Measurements from ENCODE around the gene GNPDA1.

GNPDA1 gene

DNA sequence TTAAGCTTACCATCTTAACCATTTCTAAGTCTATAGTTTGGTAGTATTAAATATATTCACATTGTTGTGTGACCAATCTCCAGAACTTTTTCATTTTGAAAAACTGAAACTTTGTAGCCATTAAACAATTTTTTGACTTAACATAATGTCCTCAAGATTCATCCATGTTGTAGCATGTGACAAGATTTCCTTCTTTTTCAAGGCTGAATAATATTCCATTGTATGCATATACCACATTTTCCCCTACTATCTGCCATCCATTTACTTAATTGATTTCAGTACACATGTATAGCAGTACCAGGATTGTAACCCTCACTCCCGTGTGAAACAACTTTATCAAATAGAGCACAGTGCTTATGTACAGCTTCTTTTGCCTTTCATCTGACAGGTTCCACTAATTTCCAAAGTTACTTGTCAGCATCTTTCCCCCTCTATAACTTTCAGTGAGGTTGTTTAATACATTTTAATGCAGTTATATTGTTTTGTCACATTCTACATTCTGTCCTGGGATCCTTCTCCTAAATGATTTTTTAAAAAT lies 7.4 kb upstream of the GNPDA1 start:
- no peak for DNase-seq

DNA sequence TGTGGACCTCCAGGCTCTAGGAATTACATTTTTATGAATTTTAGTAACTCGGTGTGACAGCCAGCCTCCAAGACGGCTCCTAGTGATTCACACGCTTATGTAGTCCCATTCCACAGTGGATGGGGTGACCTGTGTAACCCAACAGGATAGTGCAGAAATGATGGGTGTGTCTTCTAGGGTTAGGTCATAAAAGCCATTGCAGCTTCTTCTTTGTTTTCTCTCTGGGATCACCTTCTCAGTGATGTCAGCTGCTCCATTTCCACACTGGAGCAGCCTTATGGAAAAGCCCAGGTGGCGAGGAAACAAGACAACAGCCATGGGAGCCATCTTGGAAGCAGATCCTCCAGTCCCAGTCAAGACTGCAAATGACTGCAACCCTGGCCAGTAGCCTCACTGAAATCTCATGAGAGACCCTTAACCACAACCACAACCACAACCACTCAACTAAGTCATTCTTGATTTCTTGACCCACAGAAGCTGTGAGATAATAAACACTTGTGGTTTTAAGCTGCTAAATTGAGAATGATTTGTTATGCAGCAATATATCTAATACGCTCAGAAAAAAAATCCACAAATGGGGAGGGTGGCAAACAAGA lies 5.1 kb upstream of the GNPDA1 start:
- DNase-seq, result no peak

DNA sequence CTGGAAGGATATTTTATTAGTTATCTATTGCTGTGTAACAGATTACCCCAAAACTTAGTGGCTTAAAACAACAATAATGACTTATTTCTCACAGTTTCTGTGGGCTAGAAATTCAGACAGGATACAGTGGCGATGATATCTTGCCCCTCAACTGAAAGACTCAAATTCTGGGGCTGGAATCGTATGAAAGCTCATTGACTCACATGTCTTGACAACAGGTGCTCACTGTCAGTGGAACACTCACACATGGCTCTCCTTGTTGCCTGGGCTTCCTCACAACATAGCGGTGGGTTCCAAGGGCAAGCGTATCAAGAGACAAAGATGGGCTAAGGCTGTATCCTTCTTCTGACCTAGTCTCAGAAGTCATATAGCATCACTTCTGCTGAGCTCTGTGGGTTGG lies 3.7 kb upstream of the GNPDA1 start:
- no peak for DNase-seq

DNA sequence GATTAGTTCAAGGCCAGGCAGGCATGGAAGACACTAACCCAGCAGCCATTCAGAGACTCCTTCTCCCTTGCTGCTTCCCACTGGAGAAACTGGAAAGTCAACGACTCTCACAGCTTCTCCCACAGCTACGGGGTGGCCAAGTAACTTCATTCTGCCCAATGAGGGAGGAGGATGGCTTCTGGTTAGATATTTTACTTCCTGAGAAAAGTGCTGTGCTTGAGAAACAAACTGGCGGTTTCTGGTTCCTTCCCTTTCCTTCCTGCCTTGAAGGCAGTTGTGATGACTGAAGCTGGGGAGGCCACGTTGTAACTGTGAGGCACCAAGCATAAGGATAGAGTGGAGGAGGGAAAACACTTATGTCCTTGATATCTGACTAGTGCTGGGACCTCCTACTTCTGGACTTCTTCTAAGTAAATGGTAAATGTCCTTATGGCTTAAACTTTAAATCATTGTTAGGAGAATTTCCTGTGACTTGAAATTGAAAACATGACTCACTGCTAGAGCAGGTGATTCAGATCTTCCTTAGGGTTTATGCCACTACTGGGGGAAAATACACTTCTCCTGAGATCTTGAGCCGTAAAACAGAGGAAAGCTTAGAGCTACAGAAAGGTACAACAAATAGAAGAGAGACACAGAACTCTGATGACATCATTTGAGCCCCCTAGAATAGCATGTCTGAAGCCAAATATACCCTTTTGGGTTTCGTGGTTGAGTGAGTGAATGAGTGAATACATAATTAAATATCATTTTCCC lies 3.1 kb upstream of the GNPDA1 start:
- DNase-seq, result no peak

DNA sequence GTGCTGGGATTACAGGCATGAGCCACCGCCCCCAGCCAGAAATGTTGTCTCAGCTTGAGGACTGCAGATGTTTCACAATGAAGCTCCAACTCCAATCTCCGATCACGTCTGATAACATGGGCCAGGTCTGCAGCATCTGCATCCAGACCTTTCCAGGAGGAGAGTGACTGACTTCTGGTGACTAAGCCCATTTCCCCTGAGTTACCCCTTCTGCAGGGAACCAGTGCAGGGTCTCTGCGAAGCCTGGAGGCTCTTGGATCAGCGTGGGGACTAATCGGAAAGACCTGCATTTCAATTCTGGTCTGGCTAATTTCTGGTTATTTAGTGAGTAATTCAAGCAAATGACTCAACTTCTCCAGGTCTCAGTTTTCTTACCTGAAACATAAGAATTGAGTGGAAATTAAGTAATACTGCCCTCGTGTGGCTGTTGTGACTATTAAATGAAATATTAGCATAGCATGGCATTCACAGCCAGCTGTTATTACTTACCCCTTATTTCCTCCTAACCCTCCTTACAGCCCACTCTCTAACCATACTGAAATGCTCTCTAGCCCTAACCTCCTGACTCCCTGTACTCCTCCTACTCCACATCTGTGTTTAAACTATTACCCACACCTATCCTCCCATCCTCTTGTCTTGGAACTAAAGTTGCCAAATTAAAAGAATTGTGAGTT lies 2.2 kb upstream of the GNPDA1 start:
- DNase-seq, result peak; percentile 36

DNA sequence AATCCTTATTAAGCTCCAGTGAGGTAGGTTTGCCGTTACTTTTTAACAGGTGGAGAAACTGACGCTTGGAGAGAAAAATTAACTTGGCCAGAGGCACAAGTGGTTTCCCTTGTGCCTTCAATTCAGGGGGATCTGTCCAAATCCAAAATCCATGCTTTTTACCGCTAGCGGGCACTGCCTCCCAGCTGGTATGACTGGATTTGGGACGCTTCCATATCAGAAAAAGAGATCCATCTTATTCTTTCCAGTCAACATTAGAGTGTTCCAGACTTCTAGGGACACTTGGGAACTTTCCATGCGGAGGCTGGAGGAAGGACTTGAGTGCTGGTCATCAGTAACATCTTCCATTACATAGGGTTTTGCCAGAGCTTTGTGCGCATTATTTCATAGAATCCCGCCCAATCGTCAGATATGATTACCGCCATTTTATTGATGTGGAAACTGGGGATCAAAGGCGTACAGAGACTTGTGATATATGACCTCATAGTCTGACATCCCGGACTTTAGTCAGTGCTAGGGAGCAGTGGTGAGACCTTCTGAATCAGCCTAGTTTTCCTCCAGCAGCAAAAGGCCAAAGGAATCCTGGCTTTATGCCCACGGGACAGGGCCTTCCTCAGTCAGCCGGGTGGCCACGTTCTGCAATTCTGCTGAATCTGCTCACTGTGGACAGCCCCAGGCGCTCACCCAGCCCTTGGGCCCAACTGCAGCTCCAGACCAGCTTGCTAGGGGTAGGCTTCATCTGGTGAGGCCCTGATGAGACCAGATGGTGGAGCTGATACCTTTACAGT lies 1.1 kb upstream of the GNPDA1 start:
- no peak for DNase-seq

DNA sequence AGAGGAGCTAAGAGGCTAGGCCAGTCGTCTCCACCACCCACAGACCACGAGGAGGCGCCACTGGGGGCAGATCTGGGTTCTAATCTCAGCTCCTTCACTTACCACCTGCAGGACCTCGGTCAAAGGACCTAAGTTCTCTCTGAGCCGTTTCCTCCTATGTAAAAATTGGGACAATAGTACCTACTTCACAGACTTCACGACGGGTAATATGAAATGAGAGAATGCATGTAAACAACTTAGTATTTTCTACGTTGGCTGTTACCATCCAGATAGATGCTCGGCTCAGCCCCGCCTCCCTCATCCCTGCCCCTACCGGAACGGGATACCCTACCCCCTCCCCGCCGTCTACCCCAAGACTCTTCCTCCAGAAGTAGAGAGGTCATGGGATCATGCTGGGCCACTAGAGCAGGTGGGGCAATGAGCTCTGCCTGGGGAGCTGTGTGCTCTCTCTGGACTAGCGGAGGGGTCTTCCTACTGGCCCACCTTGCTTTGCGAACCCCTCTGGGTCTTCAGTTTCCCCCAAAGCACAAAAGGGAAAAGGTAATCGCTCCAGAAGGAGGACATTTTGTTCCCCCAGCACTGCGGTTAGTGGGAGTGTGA lies 541 bp downstream of the GNPDA1 start:
- DNase-seq, result peak; percentile 4

DNA sequence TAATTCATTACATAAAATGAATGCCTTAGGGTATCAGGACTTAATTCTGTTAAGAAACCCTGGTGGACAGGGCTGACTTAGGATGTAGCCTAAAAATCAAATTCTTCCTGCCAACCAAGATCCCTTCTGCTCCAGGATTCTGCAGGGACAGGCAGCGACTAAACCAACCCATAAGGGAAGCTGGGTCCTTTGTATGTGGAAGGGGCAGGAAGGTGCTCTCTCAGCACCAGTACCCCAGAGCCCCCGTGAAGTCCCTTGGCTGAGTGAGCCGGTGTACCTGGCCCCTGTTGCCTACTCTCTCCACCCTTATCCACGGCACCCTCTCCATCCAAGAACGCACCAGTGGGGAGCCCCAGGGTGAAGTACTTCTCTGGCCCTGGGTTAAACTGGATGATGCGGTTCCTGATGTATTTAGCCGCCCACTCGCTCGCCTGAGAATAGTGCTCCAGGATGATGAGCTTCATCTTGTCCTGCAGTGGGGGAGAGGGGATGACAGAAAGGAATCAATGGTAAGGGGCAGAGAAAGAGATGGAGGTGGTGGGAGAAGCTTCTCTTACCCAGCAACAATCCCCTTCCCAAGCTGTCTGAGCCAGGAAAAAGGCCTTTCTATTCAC lies 1.1 kb downstream of the GNPDA1 start:
- no peak for DNase-seq

DNA sequence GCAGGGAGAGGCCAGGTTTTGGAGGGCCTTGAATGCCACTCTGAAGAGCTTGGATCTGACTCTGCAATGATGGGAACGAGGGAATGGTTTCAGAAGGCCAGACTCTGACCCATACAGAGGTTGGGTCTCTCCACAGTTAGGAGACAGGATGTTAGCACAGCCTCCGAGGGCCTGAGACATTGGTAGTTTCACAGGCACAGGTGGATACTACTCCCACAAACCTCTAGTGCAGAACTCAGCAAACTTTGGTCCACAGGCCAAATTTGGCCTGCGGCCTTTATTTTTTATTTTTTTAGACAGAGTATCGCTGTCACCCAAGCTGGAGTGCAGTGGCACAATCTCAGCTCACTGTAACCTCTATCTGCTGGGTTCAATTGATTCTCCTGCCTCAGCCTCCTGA lies 2.9 kb downstream of the GNPDA1 start:
- no peak for DNase-seq

DNA sequence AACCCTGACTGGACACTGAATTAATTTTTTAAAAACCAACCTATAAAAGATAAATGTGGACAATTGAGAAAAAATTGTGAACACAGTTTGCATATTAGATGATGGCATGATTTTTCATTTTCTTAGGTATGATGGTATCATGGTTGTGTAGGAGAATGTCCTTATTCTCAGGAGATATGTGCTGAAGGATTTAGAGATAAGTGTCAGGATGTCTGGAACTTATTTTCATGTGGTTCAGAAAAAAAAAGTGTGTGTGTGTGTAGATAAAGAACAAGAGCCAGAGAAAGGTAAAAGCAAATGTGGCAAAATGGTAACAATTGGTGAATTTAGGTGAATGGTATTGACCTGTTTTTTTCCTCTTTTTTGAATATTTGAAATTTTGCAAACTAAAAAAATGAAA lies 4.0 kb downstream of the GNPDA1 start:
- no peak for DNase-seq

DNA sequence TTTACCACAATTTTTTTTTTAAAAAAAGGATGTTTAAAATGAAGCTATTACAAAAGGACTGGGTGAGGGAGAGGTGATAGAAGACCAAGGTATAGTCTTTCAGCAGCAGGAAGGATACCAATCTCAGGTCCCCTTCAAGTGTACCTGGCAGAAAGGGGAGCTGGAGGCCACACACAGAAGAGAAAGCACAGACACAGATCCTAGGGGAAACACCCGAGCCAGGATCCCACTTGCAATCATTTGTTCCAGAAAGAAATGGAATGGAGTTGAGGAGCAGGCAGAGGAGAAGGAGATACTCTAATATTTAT lies 5.6 kb downstream of the GNPDA1 start:
- no peak for DNase-seq

DNA sequence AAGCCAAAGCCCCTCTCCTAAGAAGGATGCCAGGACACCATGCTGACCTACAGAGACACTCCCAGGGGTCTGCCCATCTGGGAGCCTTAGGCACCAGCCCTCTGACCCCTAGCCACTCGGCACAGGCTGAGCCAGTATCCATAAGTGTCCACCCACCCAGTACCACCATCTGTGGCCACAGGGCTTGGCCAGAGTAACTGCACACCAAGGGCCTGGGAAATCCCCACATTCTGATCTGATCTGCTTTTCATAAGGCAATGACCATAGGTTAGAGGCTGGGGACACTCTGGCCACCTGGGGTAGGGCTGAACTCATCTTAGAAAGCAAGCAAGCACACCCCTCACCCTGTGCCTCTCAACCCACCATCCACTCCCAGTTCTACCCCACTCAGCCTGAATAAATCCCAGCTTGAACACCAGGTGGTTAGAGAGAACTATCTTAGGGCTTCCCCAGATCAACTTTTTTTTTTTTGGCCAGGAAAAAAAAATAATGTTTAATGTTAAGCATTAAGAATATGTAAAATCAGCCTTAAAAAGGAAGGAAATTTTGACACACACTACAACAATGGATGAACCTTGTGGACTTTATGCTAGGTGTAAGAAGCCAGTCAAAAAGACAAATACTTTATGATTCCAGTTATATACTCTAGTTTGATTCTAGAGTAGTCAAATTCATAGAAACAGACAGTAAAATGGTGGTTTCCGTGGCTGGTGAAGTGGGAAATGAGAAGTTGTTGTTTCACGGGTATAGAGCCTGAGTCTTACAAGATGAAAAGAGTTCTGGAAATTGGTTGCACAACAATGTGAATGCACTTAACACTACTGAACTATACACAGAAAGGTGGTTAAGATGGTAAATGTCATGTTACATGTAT lies 6.2 kb downstream of the GNPDA1 start:
- no peak for DNase-seq

DNA sequence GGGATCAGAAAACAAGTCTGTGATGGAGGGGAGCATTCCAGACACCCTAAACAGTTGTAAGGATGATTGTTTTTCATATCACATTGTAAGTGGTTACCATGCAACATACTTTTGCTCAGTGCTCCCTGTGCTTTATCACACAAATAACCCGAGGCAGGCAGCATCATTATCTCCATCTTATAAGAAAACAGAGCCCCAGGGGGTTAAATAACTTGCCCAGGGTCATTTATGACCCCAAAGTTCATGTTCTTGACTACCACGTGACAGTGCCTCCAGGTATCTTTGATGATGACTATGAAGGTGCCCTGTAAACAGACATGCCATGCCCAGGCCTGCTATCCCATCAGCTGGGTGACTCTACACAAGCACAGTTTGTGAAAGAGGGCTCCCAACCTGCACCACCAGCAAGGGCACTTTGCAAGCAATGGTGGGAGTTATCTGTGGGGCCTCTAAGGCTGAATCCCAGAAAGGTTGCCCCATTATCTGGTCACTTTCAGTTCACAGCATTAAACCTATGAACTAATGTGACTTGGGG lies 9.5 kb downstream of the GNPDA1 start:
- peak; percentile 0 for DNase-seq

DNA sequence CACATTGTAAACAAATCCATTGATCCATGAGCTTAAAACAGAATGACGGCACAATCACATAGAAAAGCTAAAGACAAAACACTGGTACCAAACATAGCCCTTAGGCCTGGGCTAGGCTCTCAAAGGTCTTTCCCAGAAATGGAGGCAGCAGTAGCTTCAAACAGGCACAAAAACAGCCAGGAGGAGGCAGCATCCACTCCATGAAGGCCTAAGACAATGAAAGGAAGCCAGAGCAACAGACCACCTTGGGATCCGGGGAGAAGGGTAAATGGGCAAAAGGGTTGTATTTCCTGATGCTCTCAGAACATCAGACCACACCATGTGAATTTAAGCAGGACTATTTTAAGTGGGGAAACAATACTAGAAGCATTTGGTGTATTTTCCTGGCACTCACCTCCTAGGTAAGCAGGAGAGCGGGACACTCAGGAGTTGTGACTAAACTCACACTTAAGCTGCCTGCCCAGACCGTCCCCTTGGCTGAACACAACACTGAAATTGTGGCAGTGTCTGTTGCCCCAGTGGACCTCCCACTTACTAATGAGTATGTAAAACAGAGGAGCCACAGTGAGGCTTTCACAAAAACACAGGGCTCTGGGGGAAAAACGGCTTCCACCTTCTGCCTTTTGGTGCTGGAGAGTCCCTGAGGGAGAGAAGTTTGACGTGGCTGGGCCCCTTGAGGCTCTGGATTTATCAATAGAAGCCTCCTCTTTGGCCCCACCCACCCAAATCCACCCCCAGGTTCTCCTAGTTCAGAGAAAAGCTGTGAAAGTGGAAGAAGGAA lies 11.9 kb downstream of the GNPDA1 start:
- no peak for DNase-seq

DNA sequence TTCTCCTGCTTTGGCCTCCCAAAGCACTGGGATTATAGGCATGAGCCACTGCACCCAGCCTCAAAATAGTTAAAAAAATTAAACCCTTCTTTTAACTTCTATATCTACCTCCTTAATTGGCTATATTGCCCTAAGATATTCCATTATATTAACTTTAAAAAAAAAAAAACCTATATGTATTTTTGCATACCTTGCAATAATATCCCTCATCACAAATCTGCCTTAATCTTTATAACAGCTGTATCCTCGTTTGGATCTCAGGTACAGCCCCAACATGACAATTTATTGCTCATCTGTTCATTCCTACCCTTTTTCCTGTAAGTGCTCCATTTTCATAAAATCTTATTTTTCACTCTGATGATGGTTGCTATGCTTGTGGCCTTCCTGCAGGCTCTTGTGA lies 12.7 kb downstream of the GNPDA1 start:
- DNase-seq, result no peak

DNA sequence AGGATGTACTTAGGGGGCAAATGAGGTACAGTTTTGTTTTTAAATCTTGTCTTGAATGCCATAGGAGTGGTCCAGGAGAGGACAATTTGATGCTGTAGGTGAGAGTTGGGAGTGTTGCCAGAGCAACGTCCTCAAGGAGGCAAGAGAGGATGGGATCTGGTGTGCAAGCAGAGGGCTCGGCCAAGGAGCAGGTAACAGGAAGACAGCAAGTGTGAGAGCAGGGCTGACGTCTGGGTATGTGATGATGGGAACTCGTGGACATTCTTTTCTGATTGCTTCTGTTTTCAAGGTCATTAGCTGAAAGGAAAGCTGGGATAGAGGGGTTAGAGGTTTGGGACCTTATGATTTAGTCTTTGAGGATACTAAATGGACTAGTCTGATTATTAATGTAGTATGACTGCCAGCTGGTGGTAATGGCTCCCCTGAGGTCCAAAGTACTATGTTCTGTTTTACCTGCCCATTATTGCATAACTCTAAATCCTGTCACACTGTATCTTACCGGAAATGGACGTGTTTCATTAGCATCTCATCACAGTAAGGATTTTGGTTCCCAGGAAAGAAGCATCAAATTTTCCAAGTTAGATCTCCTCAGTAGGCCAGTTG lies 15.4 kb downstream of the GNPDA1 start:
- DNase-seq, result no peak

DNA sequence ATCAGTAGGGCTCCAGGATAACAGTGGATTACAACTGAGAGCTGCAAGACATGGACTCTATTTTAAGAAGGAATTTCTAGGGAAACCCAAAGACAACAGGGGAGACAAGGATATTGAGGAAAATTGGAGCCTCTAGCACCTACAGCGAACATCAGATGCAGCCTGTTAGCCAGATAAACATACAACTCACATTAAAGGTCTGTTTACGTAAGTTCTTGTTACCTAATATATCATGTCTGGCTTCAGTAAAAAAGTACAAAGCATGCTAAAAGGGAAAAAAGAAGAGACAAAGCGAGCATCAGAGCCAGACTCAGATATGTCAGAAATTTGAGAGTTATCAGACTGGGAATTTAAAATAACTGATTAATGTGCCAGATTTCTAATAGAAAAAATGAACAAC lies 17.2 kb downstream of the GNPDA1 start:
- no peak for DNase-seq

DNA sequence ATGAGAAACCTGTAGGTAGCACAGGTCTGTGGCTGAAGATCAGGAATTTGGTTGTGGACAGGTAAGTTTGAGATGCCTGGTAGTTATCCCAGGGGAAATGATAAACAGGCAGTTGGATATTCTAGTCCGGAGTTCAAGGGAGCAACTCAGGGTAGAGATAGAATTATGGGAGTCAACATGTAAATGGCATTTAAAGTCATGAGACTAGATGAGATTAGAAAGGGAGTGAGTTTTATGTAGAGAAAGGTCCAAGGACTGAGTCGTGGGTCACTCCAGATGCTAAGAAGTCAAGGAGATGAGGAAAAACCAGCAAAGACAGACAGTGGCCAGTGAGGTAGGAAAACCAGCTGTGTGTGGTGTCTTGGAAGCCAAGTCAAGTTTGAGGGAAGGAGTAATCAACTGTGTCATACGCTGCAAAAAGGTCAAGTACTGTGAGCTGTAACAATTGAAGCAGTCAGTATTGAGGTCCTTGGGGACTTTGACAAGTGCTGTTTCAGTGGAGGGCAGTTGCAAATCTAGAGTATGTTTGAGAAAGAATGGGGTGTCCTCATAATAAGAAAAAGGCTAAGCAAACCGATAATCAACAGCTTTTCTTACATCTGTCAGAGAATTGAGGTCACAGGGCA lies 18.2 kb downstream of the GNPDA1 start:
- DNase-seq, result no peak

DNA sequence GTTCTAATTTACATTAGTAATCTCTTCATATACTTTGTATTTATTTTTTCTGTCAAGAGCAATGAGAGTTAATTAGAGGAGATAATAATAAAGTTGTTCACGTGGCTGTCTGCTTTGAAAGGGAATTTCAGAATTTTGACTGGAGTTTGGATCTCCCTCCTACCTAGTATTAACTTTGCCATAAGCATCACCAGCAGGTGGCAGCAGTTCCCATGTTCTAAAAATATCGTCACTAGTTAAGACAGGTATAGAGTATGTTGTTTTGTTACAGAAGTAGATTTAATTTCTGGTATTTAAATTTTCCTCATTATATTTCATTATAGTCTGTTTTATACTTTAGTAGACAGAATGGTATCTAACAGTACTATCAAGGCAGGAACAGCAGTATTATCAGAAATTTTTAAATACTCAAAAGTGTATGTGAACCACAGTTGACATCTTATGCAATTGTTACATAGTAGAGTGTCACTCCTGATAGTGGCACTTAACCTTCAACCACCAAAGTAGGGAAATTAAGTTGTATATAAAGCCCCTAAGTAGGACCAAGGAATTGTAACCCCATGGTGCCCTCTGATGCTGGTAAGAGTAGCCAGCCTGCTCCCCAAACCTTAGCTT lies 20.4 kb downstream of the GNPDA1 start:
- DNase-seq, result peak; percentile 40

Data from NCI-H146 (cell line).